Hepatocyte (in vitro differentiated cells): ENCODE data around the gene MYO1A. TPM values are rescaled to one million over a fixed set of nuclear protein-coding genes. Genes with fewer than 3 reads are reported as not detected.

ENCODE experiments used
- DNase-seq: peaks from one replicate; pipeline ENCODE4 v3.0.0-alpha.2; 2016; ENCODE audit warnings: low spot score
- H2AFZ ChIP-seq: fragments of 200-600 bp; sonication (generic); 2 replicates; pipeline ENCODE4 v1.6.0; 2016; ENCODE audit warnings: antibody characterized with exemption, mild to moderate bottlenecking
- H3K27ac ChIP-seq: fragments of 200-600 bp; sonication (generic); 2 replicates; pipeline ENCODE4 v1.5.1; 2016; ENCODE audit warnings: mild to moderate bottlenecking
- H3K27me3 ChIP-seq: fragments of 200-600 bp; sonication (generic); 2 replicates; pipeline ENCODE4 v1.6.1; 2016
- H3K36me3 ChIP-seq: fragments of 200-600 bp; sonication (generic); replicated peaks from 2 replicates; pipeline ENCODE4 v1.5.1; 2016; ENCODE audit warnings: low read depth; ENCODE audit not compliant: insufficient read depth
- H3K4me1 ChIP-seq: fragments of 200-600 bp; sonication (generic); 2 replicates; pipeline ENCODE4 v1.5.1; 2016; ENCODE audit warnings: mild to moderate bottlenecking, moderate library complexity; ENCODE audit not compliant: insufficient read depth
- H3K4me2 ChIP-seq: fragments of 200-600 bp; sonication (generic); 2 replicates; pipeline ENCODE4 v1.6.0; 2016
- H3K4me3 ChIP-seq: fragments of 200-600 bp; sonication (generic); 2 replicates; pipeline ENCODE4 v1.5.1; 2016; ENCODE audit warnings: mild to moderate bottlenecking
- H3K79me2 ChIP-seq: fragments of 200-600 bp; sonication (generic); 2 replicates; pipeline ENCODE4 v1.6.0; 2017; ENCODE audit warnings: mild to moderate bottlenecking
- H3K9me2 ChIP-seq: fragments of 200-600 bp; sonication (generic); replicated peaks from 2 replicates; pipeline ENCODE4 v1.6.0; 2017; ENCODE audit warnings: mild to moderate bottlenecking; ENCODE audit not compliant: insufficient read depth
- H3K9me3 ChIP-seq: fragments of 200-600 bp; sonication (generic); 2 replicates; pipeline ENCODE4 v1.5.1; 2016; ENCODE audit warnings: low read depth, mild to moderate bottlenecking
- H4K20me1 ChIP-seq: fragments of 200-600 bp; sonication (generic); 2 replicates; pipeline ENCODE4 v1.6.0; 2016; ENCODE audit warnings: mild to moderate bottlenecking; ENCODE audit not compliant: insufficient read depth, poor library complexity, severe bottlenecking
- CTCF ChIP-seq: fragments of 200-600 bp; sonication (generic); IDR thresholded peaks from 2 replicates; pipeline ENCODE4 v1.5.1; 2016; ENCODE audit warnings: antibody characterized with exemption, mild to moderate bottlenecking; ENCODE audit not compliant: poor library complexity
- EZH2 ChIP-seq: fragments of 200-600 bp; sonication (generic); IDR thresholded peaks from 2 replicates; pipeline ENCODE4 v1.6.1; 2016; ENCODE audit warnings: antibody characterized with exemption, mild to moderate bottlenecking, borderline replicate concordance
- EZH2phosphoT487 ChIP-seq: fragments of 200-600 bp; sonication (generic); IDR thresholded peaks from one replicate; pipeline ENCODE4 v1.6.1; 2018; ENCODE audit warnings: antibody characterized with exemption, mild to moderate bottlenecking, low read depth, moderate library complexity; ENCODE audit not compliant: unreplicated experiment, severe bottlenecking
- WGBS: methylation state at CpG from one replicate; pipeline ENCODE4 v1.1.6; 2016; ENCODE audit warnings: low lambda C conversion rate; ENCODE audit errors: missing lambda C conversion rate; 5-methylcytosine and 5-hydroxymethylcytosine counted together
- polyA plus RNA-seq: library from polyadenylated mRNA; unstranded; fragments of >200 nt; fragmentation: Nextera tagmentation; extraction: Ambion mirVana; gene quantifications from 2 replicates; pipeline ENCODE4 v1.2.1, GENCODE V29; 2016
- total RNA-seq: library from RNA; depleted of rRNA; stranded (reverse); fragments of >200 nt; gene quantifications from 2 replicates; pipeline ENCODE4 v1.2.3, GENCODE V29; 2014

The MYO1A gene
- total and polyA plus RNA-seq, 2 experiments from 2014 or later, result 23.8 to 29.2 TPM

GRCh38 chr12:56991319-56992246, 58.3 kb downstream of the MYO1A start:
- DNase-seq, result no peak
- peaks cover 4% of the 10 kb centered on the region for H3K4me1 ChIP-seq
- no peak overlapping the region for H3K4me3 ChIP-seq
- no peaks in the 10 kb centered on the region for H3K9me2 ChIP-seq
- H3K27ac ChIP-seq, result no peak overlapping the region
- no peaks in the 10 kb centered on the region for H3K9me3 ChIP-seq
- H3K36me3 ChIP-seq, result no peaks in the 10 kb centered on the region
- no peak overlapping the region for H3K4me2 ChIP-seq
- no peak for TF ChIP-seq EZH2
- TF ChIP-seq CTCF, result no peak
- no peak for TF ChIP-seq EZH2phosphoT487
- no peaks in the 10 kb centered on the region for H3K27me3 ChIP-seq
- H2AFZ ChIP-seq, result no peak overlapping the region
- no peaks in the 10 kb centered on the region for H4K20me1 ChIP-seq
- 91% methylated on average over 8 of the region's 8 CpGs for WGBS
- H3K79me2 ChIP-seq, result no peaks in the 10 kb centered on the region

- Histone ChIP-seq H2AFZ (no peak overlapping the region), H4K20me1 (no peaks in the 10 kb centered on the region), H3K9me2 (no peaks in the 10 kb centered on the region), H3K4me1 (peaks cover 4% of the 10 kb centered on the region), H3K9me3 (no peaks in the 10 kb centered on the region), H3K4me3 (no peak overlapping the region), H3K36me3 (no peaks in the 10 kb centered on the region), H3K4me2 (no peak overlapping the region), H3K27ac (no peak overlapping the region), H3K27me3 (no peaks in the 10 kb centered on the region), H3K79me2 (no peaks in the 10 kb centered on the region)
- DNase-seq, result no peak
- 76% methylated on average over 6 of the region's 7 CpGs for WGBS
- TF ChIP-seq EZH2phosphoT487, result no peak
- no peak for TF ChIP-seq EZH2
- no peak for TF ChIP-seq CTCF
Observed at GRCh38 chr12:56990648-56991318, 59.1 kb downstream of the MYO1A start.

GRCh38 chr12:56989861-56990610, 59.9 kb downstream of the MYO1A start:
- Histone ChIP-seq H3K36me3 (no peaks in the 10 kb centered on the region), H3K4me1 (peaks cover 4% of the 10 kb centered on the region), H3K4me2 (no peak overlapping the region), H4K20me1 (no peaks in the 10 kb centered on the region), H3K27ac (no peak overlapping the region), H3K4me3 (no peak overlapping the region), H3K79me2 (no peaks in the 10 kb centered on the region), H3K27me3 (no peaks in the 10 kb centered on the region), H2AFZ (no peak overlapping the region), H3K9me2 (no peaks in the 10 kb centered on the region), H3K9me3 (no peaks in the 10 kb centered on the region)
- TF ChIP-seq CTCF (no peak), EZH2 (no peak), EZH2phosphoT487 (no peak)
- 83% methylated on average over 7 of the region's 7 CpGs for WGBS
- no peak for DNase-seq
